GM21529 (cell line): ENCODE measurements around the gene TRIM52.
"Not testable (repeated sequence)": the region's sequence is repeated elsewhere in the genome, so short reads cannot be mapped to it uniquely, and the experiment has no call there.

Experiments
- ATAC-seq: cut with Tn5 transposase; IDR thresholded peaks from one replicate; pipeline ENCODE4 v1.9.1; 2021; ENCODE audit not compliant: unreplicated experiment

TRIM52 gene

GRCh38 chr5:181217111-181217802, 43.7 kb downstream of the TRIM52 start:
- peak; percentile 26 for ATAC-seq

- no peak for ATAC-seq
These were observed 44.6 kb downstream of the TRIM52 start for GRCh38 chr5:181215997-181216989.

- ATAC-seq = not testable (repeated sequence)
These were observed 46.7 kb downstream of the TRIM52 start for GRCh38 chr5:181214249-181214648.

GRCh38 chr5:181212934-181213333, 48.0 kb downstream of the TRIM52 start:
- ATAC-seq = no peak

GRCh38 chr5:181212080-181212479, 48.9 kb downstream of the TRIM52 start:
- ATAC-seq = no peak

- ATAC-seq = no peak
These were observed 49.7 kb downstream of the TRIM52 start for GRCh38 chr5:181211208-181211607.

GRCh38 chr5:181210698-181211097, 50.2 kb downstream of the TRIM52 start:
- not testable (repeated sequence) for ATAC-seq

- not testable (repeated sequence) for ATAC-seq
These were observed 50.8 kb downstream of the TRIM52 start for GRCh38 chr5:181210148-181210547.

GRCh38 chr5:181209006-181209405, 51.9 kb downstream of the TRIM52 start:
- ATAC-seq = not testable (repeated sequence)

GRCh38 chr5:181207960-181208253, 53.0 kb downstream of the TRIM52 start:
- ATAC-seq = no peak

GRCh38 chr5:181207214-181207959, 53.6 kb downstream of the TRIM52 start:
- peak; percentile 28 for ATAC-seq

GRCh38 chr5:181205761-181206649, 54.9 kb downstream of the TRIM52 start:
- ATAC-seq = no peak
